GM18498 (cell line): ENCODE measurements around the gene WDR72.
"Not testable (repeated sequence)": the region's sequence is repeated elsewhere in the genome, so short reads cannot be mapped to it uniquely, and the experiment has no call there.

Source experiments
- ATAC-seq: cut with Tn5 transposase; IDR thresholded peaks from one replicate; pipeline ENCODE4 v1.9.1; 2021; ENCODE audit warnings: mild to moderate bottlenecking, moderate library complexity; ENCODE audit not compliant: unreplicated experiment

The WDR72 gene

GRCh38 chr15:53759411-53759931, at the start of gene WDR72:
Gene WDR72, minus strand, starts transcription at chr15:53759663. Its CDS starts 26,514 bp downstream, at chr15:53733149.
- ATAC-seq = no peak

- peak; percentile 48 for ATAC-seq
Measured at GRCh38 chr15:53808058-53808706, 48.7 kb upstream of the WDR72 start.

DNA sequence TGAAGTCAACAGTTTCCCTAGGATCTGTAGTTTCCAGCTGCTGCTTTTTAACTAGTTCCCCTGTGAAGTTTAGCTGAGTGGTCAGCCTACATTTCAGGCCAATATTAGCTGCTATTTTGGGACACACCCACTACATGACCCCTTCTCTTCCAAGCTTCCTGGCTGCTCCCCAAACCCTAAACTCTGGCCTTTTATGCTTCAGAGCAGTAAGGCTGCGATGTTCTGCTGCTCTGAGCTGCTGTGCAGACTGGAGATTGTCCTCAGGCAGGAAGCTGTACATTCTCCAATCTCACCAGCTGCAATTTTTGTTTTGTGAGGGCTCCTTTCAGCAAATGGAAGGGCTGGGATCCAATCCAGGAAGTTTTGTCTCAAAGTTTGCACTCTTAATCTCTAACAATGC, 48.0 kb upstream of the WDR72 start:
- no peak for ATAC-seq

GRCh38 chr15:53802672-53803071, 43.2 kb upstream of the WDR72 start:
- ATAC-seq = no peak

GRCh38 chr15:53791581-53791980, 32.1 kb upstream of the WDR72 start:
- ATAC-seq = no peak

DNA sequence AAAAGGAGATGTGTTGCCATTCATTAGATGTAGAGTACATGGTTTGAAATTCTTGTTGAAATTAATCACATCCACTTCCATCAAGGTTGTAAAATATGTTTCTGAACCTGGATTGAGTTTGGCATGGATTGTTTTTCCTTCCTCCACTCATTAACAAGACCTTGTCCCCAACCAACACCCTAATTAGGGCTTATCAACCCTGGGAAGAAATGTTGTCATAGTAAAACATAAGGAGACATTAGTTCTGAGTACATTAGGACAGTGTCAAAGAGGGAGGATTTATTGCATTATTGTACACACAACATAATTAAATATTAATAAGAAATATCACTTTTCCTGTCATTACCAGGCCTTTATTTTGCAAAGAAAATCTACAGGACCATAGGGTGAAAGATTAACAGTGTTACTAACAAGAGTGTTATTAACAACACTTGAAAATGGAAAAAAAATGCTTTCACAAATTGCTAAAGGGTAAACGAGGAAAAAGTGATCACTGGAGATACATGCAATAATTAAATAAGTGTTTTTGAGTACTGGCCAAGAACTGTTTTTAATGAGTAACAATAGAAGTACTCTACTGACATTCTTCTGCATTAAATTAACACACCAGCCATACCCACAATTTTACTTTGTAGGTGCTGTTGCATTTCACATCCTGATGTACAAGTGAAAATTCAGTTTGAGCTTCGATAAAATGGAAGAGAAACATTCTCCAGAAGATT, 30.4 kb upstream of the WDR72 start:
- ATAC-seq = no peak

DNA sequence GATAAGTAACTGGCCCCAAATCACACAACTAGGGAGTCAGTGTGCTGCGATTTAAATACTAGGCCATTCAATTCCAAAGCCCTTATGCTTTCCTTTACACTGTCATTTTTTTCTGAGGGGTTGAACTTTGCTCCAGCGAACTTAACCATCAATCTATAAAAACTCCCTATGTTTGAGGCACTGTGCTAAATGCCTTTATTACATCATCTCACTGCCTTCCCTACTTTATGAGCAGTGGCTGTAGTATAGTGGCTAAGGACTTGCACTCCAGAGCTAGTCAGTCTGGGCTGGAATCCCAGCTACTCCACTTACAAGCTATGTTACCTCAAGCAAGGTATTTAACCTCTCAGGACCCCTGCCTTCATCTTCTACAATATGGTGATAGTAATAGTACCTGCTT, 26.9 kb upstream of the WDR72 start:
- ATAC-seq = no peak

DNA sequence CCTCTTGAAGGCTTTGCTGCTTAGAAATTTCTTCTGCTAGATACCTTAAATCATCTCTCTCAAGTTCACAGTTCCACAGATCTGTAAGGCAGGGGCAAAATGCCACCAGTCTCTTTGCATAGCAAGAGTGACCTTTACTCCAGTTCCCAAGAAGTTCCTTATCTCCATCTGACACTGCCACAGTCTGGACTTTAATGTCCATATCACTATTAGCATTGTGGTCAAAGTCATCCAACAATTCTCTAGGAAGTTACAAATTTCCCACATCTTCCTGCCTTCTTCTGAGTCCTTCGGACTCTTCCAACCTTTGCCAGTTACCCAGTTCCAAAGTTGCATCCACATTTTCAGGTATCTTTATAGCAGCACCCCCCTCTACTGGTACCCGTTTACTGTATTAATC, 25.8 kb upstream of the WDR72 start:
- not testable (repeated sequence) for ATAC-seq

DNA sequence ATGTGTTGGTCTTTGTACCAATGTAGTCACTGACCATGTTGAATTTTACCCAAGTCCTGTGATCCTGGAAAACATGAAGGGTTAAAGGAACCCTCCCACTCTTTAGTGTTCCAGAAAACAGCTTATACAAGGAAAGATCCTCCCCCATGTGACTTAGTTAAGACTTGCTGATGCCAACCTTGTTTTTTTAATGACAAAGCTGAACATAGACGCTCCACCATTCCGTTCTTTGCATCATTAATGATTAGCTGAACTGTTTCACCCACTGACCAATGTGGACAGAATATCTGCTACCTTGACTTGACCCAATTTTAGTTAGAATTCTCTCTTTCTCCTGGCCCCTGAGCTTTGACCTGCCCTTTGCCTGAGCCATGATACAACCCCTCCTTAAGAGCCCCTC, 3.5 kb upstream of the WDR72 start:
- ATAC-seq = no peak

DNA sequence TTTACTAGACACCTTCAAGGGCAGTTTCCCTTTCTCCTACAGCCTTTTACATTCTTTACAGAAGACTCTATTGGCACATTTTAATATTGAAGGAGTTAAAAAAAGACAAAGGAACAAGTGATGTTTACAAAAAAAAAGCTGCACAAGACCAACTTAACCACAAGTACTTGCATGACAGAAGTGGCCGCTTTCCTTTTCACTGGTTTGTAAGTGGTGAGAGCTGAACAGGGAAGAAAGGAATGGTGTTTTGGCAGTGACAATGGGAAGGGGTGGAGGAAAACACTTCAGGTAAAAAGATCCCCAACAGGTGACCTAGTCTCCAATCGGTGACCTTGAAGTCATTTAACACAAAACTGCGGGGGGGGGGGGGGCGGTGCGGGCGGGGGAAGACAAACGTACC, 1.1 kb downstream of the WDR72 start:
- no peak for ATAC-seq

- ATAC-seq = no peak
Measured at GRCh38 chr15:53757906-53758305, 1.6 kb downstream of the WDR72 start.

GRCh38 chr15:53753813-53754212, 5.7 kb downstream of the WDR72 start:
- ATAC-seq = no peak

- ATAC-seq = no peak
Measured at GRCh38 chr15:53752406-53752805, 7.1 kb downstream of the WDR72 start.

- ATAC-seq = no peak
Measured at GRCh38 chr15:53747501-53748068, 11.9 kb downstream of the WDR72 start.

DNA sequence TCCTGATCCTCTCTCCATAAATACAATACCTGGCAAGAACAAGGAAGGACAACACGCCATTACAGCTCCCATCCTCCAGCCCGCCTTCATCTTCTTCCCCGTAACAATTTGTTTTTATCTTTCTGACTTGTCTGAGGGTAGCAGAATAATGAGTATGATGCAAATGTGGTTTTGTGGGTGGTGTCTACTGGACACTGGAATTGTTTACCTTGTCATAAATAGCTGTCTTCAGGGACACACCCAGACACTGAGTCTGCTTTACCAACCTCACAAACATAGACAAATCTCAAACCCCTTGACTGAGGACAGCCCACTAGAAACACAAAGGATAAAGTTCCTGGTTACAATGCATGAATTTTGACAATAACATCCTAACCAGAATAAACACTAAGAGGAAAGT, 13.4 kb downstream of the WDR72 start:
- no peak for ATAC-seq

- ATAC-seq = no peak
Measured at GRCh38 chr15:53739651-53740050, 19.8 kb downstream of the WDR72 start.

DNA sequence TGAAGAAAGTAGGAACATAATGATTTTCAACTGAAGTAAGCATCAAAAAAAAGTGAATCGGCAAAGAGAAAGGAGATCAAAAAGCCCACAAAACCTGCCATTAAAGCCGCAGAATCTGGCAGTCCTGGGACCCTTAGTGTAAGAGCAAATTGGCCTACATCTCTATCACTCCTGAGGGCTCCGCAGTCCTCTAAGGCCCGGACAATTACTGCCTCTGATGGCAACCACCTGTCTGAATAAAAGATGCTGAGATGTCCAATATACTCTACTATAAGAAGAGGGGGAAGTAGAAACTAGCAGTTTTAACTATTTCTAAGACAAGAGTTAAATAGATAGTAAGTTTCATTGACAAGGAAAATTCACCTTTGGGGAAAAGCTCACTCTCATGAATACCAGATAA, 20.3 kb downstream of the WDR72 start:
- ATAC-seq = no peak

DNA sequence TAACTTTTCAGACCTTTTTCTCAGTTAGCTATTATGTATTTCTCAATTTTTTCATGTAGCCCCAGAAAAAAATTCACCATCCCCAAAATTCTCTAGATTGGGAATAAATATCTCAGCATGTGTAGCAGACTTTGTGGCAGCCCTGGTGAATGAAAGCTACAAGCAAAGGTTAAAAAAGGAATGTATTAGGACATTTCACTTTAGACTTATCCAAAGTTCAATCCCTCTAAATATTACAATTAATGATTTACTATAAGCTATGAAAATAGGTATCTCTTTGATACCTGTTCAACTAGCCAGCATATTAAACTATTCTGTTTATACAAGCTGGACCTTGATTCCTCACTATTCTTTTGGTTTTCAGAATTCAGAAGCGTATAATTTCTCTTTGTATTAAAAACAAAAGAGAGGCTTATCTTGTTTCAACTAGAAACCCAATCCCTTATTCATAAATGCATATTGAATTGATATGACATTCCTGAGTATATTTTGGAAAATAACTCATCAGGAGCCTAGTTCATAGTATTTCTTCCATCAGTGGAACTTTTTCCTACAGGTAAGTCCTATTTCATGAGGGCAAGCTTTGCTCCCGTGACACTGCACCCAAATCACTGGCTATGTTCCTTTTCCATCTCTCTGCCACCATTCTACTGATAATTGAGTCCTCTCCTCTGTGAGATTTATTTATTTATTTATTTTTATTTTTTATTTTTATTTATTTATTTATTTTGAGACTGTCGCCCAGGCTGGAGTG, 38.0 kb downstream of the WDR72 start:
- no peak for ATAC-seq

- ATAC-seq = no peak
Measured at GRCh38 chr15:53716909-53717876, 42.3 kb downstream of the WDR72 start.

DNA sequence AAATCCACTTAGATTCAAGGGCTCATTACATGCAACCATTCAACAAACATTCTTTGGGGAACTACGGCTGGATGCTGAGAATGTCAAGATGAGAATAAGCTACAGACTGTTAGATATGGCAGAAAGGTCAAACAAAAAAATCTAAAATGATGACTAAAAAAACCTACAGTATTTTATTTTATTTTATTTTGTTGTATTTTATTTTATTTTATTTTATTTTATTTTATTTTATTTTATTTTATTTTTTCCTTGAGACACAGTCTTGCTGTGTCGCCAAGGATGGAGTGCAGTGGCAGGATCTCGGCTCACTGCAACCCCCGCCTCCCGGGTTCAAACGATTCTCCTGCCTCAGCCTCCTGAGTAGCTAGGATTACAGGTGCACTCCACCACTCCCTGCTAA, 46.2 kb downstream of the WDR72 start:
- no peak for ATAC-seq
